ENCODE data around the gene ATR. TPM values are rescaled to one million over a fixed set of nuclear protein-coding genes. Genes with fewer than 3 reads are reported as not detected.

Gene ATR
- total RNA-seq, 1 experiment from 2014 or later, result 28.3 TPM

- DNase-seq (ENCODE audit: low spot score), result no peak
- CTCF ChIA-PET, result no interaction called here
- intact Hi-C loops (cut with micrococcal nuclease; ENCODE audit: unreplicated experiment), result no loop called here
- BruUV-seq (replicated peaks), result no TSS peak
- H3K36me3 ChIP-seq (ENCODE audit: insufficient read depth, low read length, poor library complexity, severe bottlenecking), result peaks cover 24% of the 10 kb centered on the region
- TF ChIP-seq CTCF (conservative IDR thresholded peaks at IDR 0.05; ENCODE audit: low read depth, low read length), result no peak
- POLR2A ChIA-PET (ENCODE audit: low non-redundant PET), result no interaction called here
- H3K27me3 ChIP-seq (replicated peaks; ENCODE audit: insufficient read depth, low read depth, low read length, poor library complexity), result no peaks in the 10 kb centered on the region
- no peak overlapping the region for H3K4me3 ChIP-seq (ENCODE audit: low read depth, low read length, poor library complexity, severe bottlenecking)
- H3K27ac ChIP-seq (ENCODE audit: low read depth, low read length, poor library complexity, severe bottlenecking), result no peak overlapping the region
- no peaks in the 10 kb centered on the region for H3K4me1 ChIP-seq (ENCODE audit: insufficient read depth, low read length, poor library complexity, severe bottlenecking)
- H3K9me3 ChIP-seq (ENCODE audit: low read depth, low read length, poor library complexity, severe bottlenecking), result no peaks in the 10 kb centered on the region
Observed at GRCh38 chr3:142495103-142495502, 83.4 kb downstream of the ATR start.

GRCh38 chr3:142492184-142492583, 86.3 kb downstream of the ATR start:
- peaks cover 18% of the 10 kb centered on the region for H3K36me3 ChIP-seq (ENCODE audit: insufficient read depth, low read length, poor library complexity, severe bottlenecking)
- TF ChIP-seq EZH2 (IDR thresholded peaks at IDR 0.05; ENCODE audit: borderline replicate concordance, low read depth, low read length, poor library complexity, severe bottlenecking) (no peak), CTCF (conservative IDR thresholded peaks at IDR 0.05; ENCODE audit: low read depth, low read length) (no peak)
- no peak overlapping the region for H3K4me3 ChIP-seq (ENCODE audit: low read depth, low read length, poor library complexity, severe bottlenecking)
- intact Hi-C loops (cut with micrococcal nuclease; ENCODE audit: unreplicated experiment), result no loop called here
- H3K27me3 ChIP-seq (replicated peaks; ENCODE audit: insufficient read depth, low read depth, low read length, poor library complexity), result no peaks in the 10 kb centered on the region
- CTCF ChIA-PET, result no interaction called here
- H3K9me3 ChIP-seq (ENCODE audit: low read depth, low read length, poor library complexity, severe bottlenecking), result no peaks in the 10 kb centered on the region
- POLR2A ChIA-PET (ENCODE audit: low non-redundant PET), result no interaction called here
- H3K27ac ChIP-seq (ENCODE audit: low read depth, low read length, poor library complexity, severe bottlenecking), result no peak overlapping the region
- H3K4me1 ChIP-seq (ENCODE audit: insufficient read depth, low read length, poor library complexity, severe bottlenecking), result no peaks in the 10 kb centered on the region
- no TSS peak for BruUV-seq (replicated peaks)
- no peak for DNase-seq (ENCODE audit: low spot score)

- H3K4me1 ChIP-seq (ENCODE audit: insufficient read depth, low read length, poor library complexity, severe bottlenecking), result no peaks in the 10 kb centered on the region
- no peak overlapping the region for H3K4me3 ChIP-seq (ENCODE audit: low read depth, low read length, poor library complexity, severe bottlenecking)
- ChIA-PET CTCF (no interaction called here), POLR2A (ENCODE audit: low non-redundant PET) (no interaction called here)
- no peaks in the 10 kb centered on the region for H3K9me3 ChIP-seq (ENCODE audit: low read depth, low read length, poor library complexity, severe bottlenecking)
- intact Hi-C loops (cut with micrococcal nuclease; ENCODE audit: unreplicated experiment), result no loop called here
- peaks cover 19% of the 10 kb centered on the region for H3K36me3 ChIP-seq (ENCODE audit: insufficient read depth, low read length, poor library complexity, severe bottlenecking)
- DNase-seq (ENCODE audit: low spot score), result no peak
- BruUV-seq (replicated peaks), result no TSS peak
- H3K27ac ChIP-seq (ENCODE audit: low read depth, low read length, poor library complexity, severe bottlenecking), result no peak overlapping the region
- H3K27me3 ChIP-seq (replicated peaks; ENCODE audit: insufficient read depth, low read depth, low read length, poor library complexity), result no peaks in the 10 kb centered on the region
- TF ChIP-seq CTCF (conservative IDR thresholded peaks at IDR 0.05; ENCODE audit: low read depth, low read length), result no peak
Observed at GRCh38 chr3:142489572-142490323, 88.8 kb downstream of the ATR start.
